NCI-H146 treated with DMSO at 0.1 percent for 48 hours (cell line): ENCODE measurements around the gene CEP20.
"Not testable (repeated sequence)": the region's sequence is repeated elsewhere in the genome, so short reads cannot be mapped to it uniquely, and the experiment has no call there.

Experiments
- DNase-seq: peaks from one replicate; lab custom pipeline; 2025; ENCODE audit not compliant: unreplicated experiment; lab: John Stamatoyannopoulos, UW

The CEP20 gene

GRCh38 chr16:15858921-15859668 lies 29.3 kb downstream of the CEP20 start:
- no peak for DNase-seq

GRCh38 chr16:15857724-15858560 lies 30.5 kb downstream of the CEP20 start:
- DNase-seq: no peak

- DNase-seq: no peak
Observed at GRCh38 chr16:15856901-15857698, 31.3 kb downstream of the CEP20 start, which contains the start of gene MYH11. TSS of gene MYH11 (minus strand) at chr16:15857028. CDS start at chr16:15838252, 18,776 bp downstream.

GRCh38 chr16:15856182-15856581 lies 32.2 kb downstream of the CEP20 start:
- DNase-seq: no peak

- DNase-seq: no peak
Observed at GRCh38 chr16:15855704-15856003, 32.7 kb downstream of the CEP20 start.

- DNase-seq: no peak
Observed at GRCh38 chr16:15854906-15855703, 33.3 kb downstream of the CEP20 start.

- DNase-seq: no peak
Observed at GRCh38 chr16:15854061-15854460, 34.3 kb downstream of the CEP20 start.

GRCh38 chr16:15853021-15853420 lies 35.4 kb downstream of the CEP20 start:
- no peak for DNase-seq

GRCh38 chr16:15850555-15850954 lies 37.8 kb downstream of the CEP20 start:
- not testable (repeated sequence) for DNase-seq

GRCh38 chr16:15849209-15849981 lies 39.0 kb downstream of the CEP20 start:
- DNase-seq: no peak

GRCh38 chr16:15847611-15848175 lies 40.7 kb downstream of the CEP20 start:
- no peak for DNase-seq

- DNase-seq: no peak
Observed at GRCh38 chr16:15846510-15846909, 41.9 kb downstream of the CEP20 start.

GRCh38 chr16:15843635-15844279 lies 44.6 kb downstream of the CEP20 start:
- no peak for DNase-seq

- not testable (repeated sequence) for DNase-seq
Observed at GRCh38 chr16:15839204-15839603, 49.2 kb downstream of the CEP20 start.

- no peak for DNase-seq
Observed at GRCh38 chr16:15837761-15838160, 50.6 kb downstream of the CEP20 start.

- no peak for DNase-seq
Observed at GRCh38 chr16:15836965-15837611, 51.3 kb downstream of the CEP20 start.

- DNase-seq: no peak
Observed at GRCh38 chr16:15836074-15836473, 52.3 kb downstream of the CEP20 start.

- DNase-seq: no peak
Observed at GRCh38 chr16:15835136-15835878, 53.1 kb downstream of the CEP20 start.
